Endodermal cell (in vitro differentiated cells): Measurements from ENCODE around the gene GTPBP1. TPM values are rescaled to one million over a fixed set of nuclear protein-coding genes. Genes with fewer than 3 reads are reported as not detected.

Experiments
- DNase-seq: peaks from one replicate; pipeline ENCODE4 v3.0.0-alpha.2; 2017
- H3K27ac ChIP-seq: 2 replicates; pipeline ENCODE4 v1.5.1; 2013; ENCODE audit warnings: mild to moderate bottlenecking, low read depth, low read length, moderate library complexity
- H3K27me3 ChIP-seq: 2 replicates; pipeline ENCODE4 v1.6.1; 2013; ENCODE audit warnings: mild to moderate bottlenecking, low read length, moderate library complexity; ENCODE audit not compliant: insufficient read depth, control insufficient read depth, poor library complexity, severe bottlenecking
- H3K36me3 ChIP-seq: 2 replicates; pipeline ENCODE4 v1.7.0; 2013; ENCODE audit warnings: mild to moderate bottlenecking, low read length, moderate library complexity; ENCODE audit not compliant: control insufficient read depth, insufficient read depth
- H3K4me1 ChIP-seq: one replicate; pipeline ENCODE4 v1.7.0; 2013; ENCODE audit warnings: low read length; ENCODE audit not compliant: control insufficient read depth, insufficient read depth
- H3K4me3 ChIP-seq: 2 replicates; pipeline ENCODE4 v1.5.1; 2013; ENCODE audit warnings: mild to moderate bottlenecking, low read length, moderate library complexity
- H3K9ac ChIP-seq: 2 replicates; pipeline ENCODE4 v1.6.1; 2013; ENCODE audit warnings: mild to moderate bottlenecking, low read length, moderate library complexity; ENCODE audit not compliant: poor library complexity, severe bottlenecking; ENCODE audit errors: extremely low read depth
- H3K9me3 ChIP-seq: 2 replicates; pipeline ENCODE4 v1.6.1; 2013; ENCODE audit warnings: mild to moderate bottlenecking, low read length, moderate library complexity; ENCODE audit not compliant: control insufficient read depth
- H3K27ac Mint-ChIP-seq: 2 replicates; pipeline ENCODE4 v1.8.0; 2020; ENCODE audit warnings: mixed read lengths
- H3K27me3 Mint-ChIP-seq: 2 replicates; pipeline ENCODE4 v1.8.0; 2021; ENCODE audit warnings: mild to moderate bottlenecking, mixed read lengths; ENCODE audit not compliant: insufficient read depth
- H3K36me3 Mint-ChIP-seq: 2 replicates; pipeline ENCODE4 v1.8.0; 2020; ENCODE audit warnings: low read depth, mixed read lengths
- H3K4me1 Mint-ChIP-seq: 2 replicates; pipeline ENCODE4 v1.8.0; 2020; ENCODE audit warnings: mixed read lengths
- H3K4me3 Mint-ChIP-seq: 2 replicates; pipeline ENCODE4 v1.8.0; 2020; ENCODE audit warnings: mild to moderate bottlenecking, moderate library complexity, mixed read lengths
- H3K9me3 Mint-ChIP-seq: 2 replicates; pipeline ENCODE4 v1.8.0; 2020; ENCODE audit warnings: mild to moderate bottlenecking, mixed read lengths
- WGBS, 2 experiments: methylation state at CpG; one replicate each; pipeline versions ENCODE4 v1.1.5 to v1.1.7; 2013; ENCODE audit warnings: missing lambda C conversion rate in 2 of 2, mixed read lengths in 1 of 2; ENCODE audit not compliant: insufficient coverage in 1 of 2, insufficient read length in 1 of 2; 5-methylcytosine and 5-hydroxymethylcytosine counted together
- total RNA-seq, 2 donors: library from RNA; stranded (reverse); fragmentation: NEBNext Ultra II Directional in 1 of 2; extraction: Animal tissue kit (Norgen Biotek cat#: 25700) in 1 of 2; gene quantifications; 2 replicates in 1 of 2; 3 replicates in 1 of 2; pipeline ENCODE4 v1.2.1, GENCODE V29; 2021
- TF ChIP-seq, protein P1 (sequence below): fragments of 200-600 bp; sonication (generic); conservative IDR thresholded peaks from 2 replicates; pipeline ENCODE4 v1.5.0; 2021; ENCODE audit warnings: antibody characterized with exemption, mild to moderate bottlenecking

The GTPBP1 gene
- total RNA-seq, 2 donors from 2014 or later = 79.0 to 86.1 TPM

DNA sequence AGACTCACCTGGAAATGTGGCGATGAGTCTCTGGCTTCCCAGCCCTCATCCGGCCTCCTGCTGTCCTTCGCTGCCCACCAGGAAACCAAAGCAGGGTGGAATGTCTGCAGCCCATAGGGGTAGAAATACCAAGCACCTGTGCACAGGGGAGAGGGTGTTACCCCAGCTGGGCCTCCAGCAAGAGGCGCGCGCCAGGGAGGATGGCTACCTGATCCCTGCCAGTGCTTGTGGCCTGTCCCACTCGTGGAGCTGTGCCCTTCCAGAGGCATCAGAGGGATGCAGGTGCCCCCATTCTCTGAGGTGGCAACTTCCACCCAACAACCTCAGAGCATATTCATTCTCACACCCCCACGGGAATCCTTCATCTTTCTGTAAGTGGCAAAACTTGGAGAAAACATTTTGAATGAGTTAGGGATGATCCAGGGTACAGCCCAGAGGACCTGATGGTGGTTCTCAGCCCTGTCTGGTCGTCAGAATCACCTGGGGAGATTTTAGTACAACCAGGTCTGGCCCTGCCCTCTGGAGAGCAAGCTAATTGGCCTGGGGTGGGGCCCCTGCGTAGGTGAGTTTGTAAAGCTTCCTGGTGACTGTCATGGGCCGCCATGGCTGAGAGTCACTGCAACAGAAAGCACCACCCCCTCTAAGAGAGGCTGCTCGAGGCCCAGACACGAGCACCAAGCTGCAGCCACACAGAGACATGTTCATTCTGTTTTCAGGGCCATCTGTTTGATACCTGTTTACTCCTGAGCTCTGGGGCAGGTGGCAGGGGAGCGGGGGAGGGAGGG lies 40.1 kb downstream of the GTPBP1 start:
- Mint-ChIP-seq H3K9me3 (no peaks in the 10 kb centered on the region), H3K4me1 (no peaks in the 10 kb centered on the region), H3K27ac (no peak overlapping the region), H3K4me3 (no peak overlapping the region), H3K36me3 (peaks cover 52% of the 10 kb centered on the region), H3K27me3 (no peaks in the 10 kb centered on the region)
- TF ChIP-seq, protein P1, sequence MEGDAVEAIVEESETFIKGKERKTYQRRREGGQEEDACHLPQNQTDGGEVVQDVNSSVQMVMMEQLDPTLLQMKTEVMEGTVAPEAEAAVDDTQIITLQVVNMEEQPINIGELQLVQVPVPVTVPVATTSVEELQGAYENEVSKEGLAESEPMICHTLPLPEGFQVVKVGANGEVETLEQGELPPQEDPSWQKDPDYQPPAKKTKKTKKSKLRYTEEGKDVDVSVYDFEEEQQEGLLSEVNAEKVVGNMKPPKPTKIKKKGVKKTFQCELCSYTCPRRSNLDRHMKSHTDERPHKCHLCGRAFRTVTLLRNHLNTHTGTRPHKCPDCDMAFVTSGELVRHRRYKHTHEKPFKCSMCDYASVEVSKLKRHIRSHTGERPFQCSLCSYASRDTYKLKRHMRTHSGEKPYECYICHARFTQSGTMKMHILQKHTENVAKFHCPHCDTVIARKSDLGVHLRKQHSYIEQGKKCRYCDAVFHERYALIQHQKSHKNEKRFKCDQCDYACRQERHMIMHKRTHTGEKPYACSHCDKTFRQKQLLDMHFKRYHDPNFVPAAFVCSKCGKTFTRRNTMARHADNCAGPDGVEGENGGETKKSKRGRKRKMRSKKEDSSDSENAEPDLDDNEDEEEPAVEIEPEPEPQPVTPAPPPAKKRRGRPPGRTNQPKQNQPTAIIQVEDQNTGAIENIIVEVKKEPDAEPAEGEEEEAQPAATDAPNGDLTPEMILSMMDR = no peak
- no peaks in the 10 kb centered on the region for H3K9me3 ChIP-seq
- H3K27ac ChIP-seq = no peak overlapping the region
- H3K27me3 ChIP-seq = no peaks in the 10 kb centered on the region
- WGBS, 2 experiments = 93% methylated on average over 7 to 14 of the region's 14 CpGs
- no peak overlapping the region for H3K9ac ChIP-seq
- no peaks in the 10 kb centered on the region for H3K4me1 ChIP-seq
- H3K4me3 ChIP-seq = no peak overlapping the region
- H3K36me3 ChIP-seq = peaks cover 74% of the 10 kb centered on the region
- no peak for DNase-seq

DNA sequence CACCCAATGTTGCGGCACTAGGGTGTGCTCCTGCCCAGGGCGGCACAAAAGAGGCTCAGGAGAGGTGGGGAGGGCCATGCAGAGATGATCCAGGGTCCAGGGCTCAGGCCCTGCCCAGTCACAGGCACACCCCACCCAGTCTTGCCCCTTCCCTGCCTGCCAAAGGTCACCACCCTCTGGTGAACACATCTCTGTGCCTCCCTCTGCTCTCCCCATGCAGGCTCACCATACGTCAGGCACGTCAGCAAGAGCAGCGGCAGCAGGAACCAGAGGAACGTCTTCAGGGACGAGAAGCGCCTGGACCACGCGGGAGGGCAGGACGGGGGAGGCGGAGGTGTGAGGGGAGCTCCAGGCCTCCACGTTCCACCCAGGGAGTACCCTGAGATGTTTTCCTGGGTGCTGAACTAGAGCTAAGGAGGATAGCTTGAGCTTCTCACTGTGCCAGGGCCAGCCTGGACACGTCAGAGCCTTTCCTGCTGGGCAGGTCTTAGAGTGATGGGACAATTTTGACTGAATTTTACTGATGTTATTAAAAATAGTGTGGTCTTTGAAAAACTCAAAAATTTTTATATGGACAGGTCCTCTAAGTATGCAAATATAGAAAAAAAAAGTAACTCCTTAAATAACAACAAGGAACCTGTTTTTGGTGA lies 42.9 kb downstream of the GTPBP1 start:
- no peak overlapping the region for H3K4me3 Mint-ChIP-seq
- TF ChIP-seq, protein P1 = no peak
- Histone ChIP-seq H3K4me1 (peaks cover 1% of the 10 kb centered on the region), H3K27ac (no peak overlapping the region), H3K36me3 (peaks cover 58% of the 10 kb centered on the region), H3K27me3 (no peaks in the 10 kb centered on the region), H3K4me3 (no peak overlapping the region), H3K9ac (no peak overlapping the region), H3K9me3 (no peaks in the 10 kb centered on the region)
- 88 to 93% methylated on average over 11 to 14 of the region's 14 CpGs for WGBS, 2 experiments
- H3K27me3 Mint-ChIP-seq = no peaks in the 10 kb centered on the region
- peaks cover 45% of the 10 kb centered on the region for H3K36me3 Mint-ChIP-seq
- no peaks in the 10 kb centered on the region for H3K4me1 Mint-ChIP-seq
- H3K27ac Mint-ChIP-seq = no peak overlapping the region
- no peak for DNase-seq
- no peaks in the 10 kb centered on the region for H3K9me3 Mint-ChIP-seq

DNA sequence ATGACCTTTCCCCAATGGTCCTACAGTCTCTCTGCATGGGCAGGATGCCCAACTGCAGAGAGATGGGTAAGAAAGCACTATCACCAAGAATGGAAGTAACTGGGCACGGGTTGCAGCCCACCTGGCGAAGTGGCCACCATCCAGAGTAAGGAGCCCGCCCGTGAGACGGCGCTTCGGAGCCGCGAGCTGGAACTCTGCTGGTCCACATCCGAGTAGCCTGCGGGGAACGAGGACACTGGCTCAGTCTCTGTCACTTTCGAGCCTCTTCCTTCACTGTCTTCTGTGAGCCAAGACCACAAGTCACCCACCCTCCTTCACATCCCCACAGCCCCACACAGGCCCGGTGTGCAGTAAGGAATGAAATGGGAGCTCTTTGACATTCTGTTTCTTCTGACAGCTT lies 44.4 kb downstream of the GTPBP1 start:
- Mint-ChIP-seq H3K4me3 (no peak overlapping the region), H3K9me3 (no peaks in the 10 kb centered on the region), H3K36me3 (peaks cover 38% of the 10 kb centered on the region), H3K27ac (no peak overlapping the region), H3K4me1 (peaks cover 14% of the 10 kb centered on the region), H3K27me3 (no peaks in the 10 kb centered on the region)
- peaks cover 8% of the 10 kb centered on the region for H3K4me1 ChIP-seq
- H3K9me3 ChIP-seq = no peaks in the 10 kb centered on the region
- H3K27me3 ChIP-seq = no peaks in the 10 kb centered on the region
- H3K27ac ChIP-seq = no peak overlapping the region
- H3K4me3 ChIP-seq = no peak overlapping the region
- WGBS, 2 experiments = 94 to 96% methylated on average over 14 of the region's 14 CpGs
- no peak overlapping the region for H3K9ac ChIP-seq
- H3K36me3 ChIP-seq = peaks cover 44% of the 10 kb centered on the region
- DNase-seq = no peak
- TF ChIP-seq, protein P1 = no peak
